GM10266 (cell line): ENCODE measurements around the gene RNASE13.

Experiments used
- DNase-seq: peaks from one replicate; pipeline ENCODE4 v3.0.0; 2012; ENCODE audit errors: extremely low spot score
- TF ChIP-seq, protein P1 (sequence below): IDR thresholded peaks from 2 replicates; pipeline ENCODE4 v1.5.1; 2012; ENCODE audit warnings: mild to moderate bottlenecking, low read depth; ENCODE audit not compliant: control insufficient read depth, insufficient read depth; ENCODE audit errors: missing control alignments

RNASE13 gene

DNA sequence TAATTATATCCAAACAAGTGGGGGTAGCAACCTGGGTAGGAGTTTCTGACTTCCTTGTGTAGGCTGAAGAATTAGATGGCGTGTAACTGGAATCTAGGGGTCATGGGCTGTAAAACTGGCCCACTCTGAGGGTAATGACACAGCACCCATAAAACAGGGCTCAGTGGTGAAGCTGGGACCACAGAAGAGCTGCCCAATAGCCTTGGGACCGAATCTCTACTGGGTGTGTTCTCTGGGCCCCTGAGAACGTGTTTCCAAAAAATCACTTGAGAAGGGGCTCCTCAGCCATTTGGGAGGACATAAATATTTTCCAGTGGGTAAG lies 26.7 kb upstream of the RNASE13 start:
- TF ChIP-seq, protein P1, sequence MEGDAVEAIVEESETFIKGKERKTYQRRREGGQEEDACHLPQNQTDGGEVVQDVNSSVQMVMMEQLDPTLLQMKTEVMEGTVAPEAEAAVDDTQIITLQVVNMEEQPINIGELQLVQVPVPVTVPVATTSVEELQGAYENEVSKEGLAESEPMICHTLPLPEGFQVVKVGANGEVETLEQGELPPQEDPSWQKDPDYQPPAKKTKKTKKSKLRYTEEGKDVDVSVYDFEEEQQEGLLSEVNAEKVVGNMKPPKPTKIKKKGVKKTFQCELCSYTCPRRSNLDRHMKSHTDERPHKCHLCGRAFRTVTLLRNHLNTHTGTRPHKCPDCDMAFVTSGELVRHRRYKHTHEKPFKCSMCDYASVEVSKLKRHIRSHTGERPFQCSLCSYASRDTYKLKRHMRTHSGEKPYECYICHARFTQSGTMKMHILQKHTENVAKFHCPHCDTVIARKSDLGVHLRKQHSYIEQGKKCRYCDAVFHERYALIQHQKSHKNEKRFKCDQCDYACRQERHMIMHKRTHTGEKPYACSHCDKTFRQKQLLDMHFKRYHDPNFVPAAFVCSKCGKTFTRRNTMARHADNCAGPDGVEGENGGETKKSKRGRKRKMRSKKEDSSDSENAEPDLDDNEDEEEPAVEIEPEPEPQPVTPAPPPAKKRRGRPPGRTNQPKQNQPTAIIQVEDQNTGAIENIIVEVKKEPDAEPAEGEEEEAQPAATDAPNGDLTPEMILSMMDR, result no peak
- no peak for DNase-seq

DNA sequence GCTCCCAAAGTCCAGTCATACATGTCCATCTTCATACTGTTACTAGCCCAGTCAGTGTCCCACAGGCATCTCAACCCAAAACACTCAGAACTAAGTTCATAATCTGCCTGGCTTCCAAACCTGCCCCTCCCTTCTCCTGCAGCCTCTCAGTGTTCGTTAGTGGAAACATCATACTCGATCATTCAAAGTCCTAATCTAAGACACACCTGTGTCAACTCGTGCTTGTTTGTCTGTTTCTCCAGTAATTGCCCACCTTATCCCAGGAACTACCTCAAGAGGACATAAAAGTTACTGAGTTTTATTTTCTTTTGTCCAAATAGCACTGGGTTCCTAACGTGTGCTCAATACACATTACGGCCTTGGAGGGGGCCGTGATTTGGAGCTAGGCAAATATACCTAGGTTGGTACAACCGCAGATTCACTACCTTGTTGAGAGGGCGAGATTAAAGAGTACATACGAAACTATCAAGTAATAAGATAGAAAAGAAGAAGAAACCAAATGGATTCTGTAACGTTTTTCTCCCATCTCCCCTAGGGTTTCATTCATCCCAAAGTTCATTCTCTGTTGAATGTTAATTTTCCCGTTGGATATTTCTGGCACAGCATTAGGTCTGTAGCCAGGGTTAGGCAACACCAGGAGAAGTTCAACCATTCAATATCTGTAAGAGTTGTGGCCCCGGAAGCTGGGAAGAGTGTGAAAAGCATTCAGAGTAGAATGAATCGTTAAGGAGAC lies 26.2 kb upstream of the RNASE13 start:
- DNase-seq, result no peak
- TF ChIP-seq, protein P1, result no peak

DNA sequence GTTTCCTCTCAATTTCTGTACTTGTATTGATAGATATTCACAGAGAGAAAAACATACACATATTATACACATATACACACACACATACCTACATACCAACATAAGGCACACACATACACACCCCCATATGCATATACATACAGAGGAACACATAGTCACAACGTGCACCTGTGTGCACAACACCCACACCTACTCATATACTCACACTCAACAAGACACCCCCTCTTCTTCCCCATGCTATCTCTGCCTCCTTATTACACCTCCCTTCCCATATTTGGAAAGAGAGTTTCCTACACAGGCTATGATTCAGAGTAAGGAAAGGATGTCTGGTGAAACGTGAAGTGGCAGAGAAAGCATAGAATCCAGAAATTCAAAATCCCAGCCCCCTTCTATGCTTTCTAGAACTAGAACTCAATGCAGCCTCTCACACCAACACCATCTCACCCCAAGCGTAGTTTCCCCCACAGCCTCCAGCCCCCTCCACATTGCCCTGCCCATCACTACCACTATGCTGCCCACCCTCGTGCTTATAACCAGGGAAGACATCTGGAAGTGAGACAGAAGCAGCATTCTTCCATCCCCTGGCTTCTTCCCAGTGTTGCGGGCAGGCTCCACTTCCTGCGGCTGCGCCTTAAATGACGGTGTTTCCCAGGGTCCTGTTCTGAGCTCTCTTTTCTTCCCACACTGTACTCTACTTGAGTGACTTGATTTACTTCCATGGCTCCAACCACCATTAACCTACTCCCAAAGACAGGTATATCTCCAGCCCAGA lies 25.4 kb upstream of the RNASE13 start:
- DNase-seq, result no peak
- TF ChIP-seq, protein P1, result no peak

DNA sequence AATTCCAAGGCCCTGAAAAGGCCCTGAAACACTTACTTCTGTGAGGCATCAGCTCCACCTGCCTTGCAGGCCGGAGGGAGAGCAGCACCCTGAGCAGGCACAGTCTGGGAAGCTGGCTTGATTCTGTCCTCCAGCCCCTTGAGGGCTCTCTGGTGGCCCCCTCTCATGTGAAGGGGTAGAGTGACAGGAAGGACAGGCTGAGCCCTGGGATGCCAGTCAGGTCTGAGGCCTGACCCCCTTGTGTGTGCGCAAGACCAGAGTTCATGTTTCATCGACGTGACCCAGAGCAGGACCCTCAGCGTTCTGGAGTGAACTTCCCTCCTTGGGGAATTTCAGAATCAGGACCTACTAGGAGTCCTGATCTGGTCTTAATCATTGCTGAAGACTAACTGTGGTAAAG lies 24.3 kb upstream of the RNASE13 start:
- no peak for DNase-seq
- TF ChIP-seq, protein P1, result no peak

DNA sequence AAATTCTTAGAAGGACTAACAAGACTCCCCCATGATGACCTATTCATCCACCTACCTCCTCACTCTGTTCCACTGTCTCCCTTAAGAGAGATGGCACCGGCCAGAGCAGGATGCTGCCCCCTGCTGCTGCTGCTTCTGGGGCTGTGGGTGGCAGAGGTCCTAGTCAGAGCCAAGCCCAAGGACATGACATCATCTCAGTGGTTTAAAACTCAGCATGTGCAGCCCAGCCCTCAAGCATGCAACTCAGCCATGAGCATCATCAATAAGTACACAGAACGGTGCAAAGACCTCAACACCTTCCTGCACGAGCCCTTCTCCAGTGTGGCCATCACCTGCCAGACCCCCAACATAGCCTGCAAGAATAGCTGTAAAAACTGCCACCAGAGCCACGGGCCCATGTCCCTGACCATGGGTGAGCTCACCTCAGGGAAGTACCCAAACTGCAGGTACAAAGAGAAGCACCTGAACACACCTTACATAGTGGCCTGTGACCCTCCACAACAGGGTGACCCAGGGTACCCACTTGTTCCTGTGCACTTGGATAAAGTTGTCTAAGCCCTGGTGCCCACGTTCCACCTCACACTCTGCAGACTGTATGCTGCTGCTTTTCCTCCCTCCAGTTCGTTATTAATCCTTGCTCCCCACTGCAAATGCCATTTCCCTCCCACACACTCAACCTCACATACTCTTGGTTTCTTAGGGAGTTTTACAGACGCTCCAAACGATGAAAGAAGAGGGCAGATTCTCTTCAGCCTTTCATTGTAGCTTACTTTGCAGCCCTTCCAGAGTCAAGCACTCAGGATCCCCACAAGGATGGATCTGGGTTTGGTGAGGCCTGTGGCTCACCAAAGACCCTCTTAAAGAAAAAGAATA lies 23.4 kb upstream of the RNASE13 start, which contains the start of gene RNASE8:
TSS of gene RNASE8 (plus strand) at position 20 of the 873 bp plus-strand sequence. CDS start at position 91, 71 bp downstream.
- TF ChIP-seq, protein P1, result no peak
- no peak for DNase-seq

DNA sequence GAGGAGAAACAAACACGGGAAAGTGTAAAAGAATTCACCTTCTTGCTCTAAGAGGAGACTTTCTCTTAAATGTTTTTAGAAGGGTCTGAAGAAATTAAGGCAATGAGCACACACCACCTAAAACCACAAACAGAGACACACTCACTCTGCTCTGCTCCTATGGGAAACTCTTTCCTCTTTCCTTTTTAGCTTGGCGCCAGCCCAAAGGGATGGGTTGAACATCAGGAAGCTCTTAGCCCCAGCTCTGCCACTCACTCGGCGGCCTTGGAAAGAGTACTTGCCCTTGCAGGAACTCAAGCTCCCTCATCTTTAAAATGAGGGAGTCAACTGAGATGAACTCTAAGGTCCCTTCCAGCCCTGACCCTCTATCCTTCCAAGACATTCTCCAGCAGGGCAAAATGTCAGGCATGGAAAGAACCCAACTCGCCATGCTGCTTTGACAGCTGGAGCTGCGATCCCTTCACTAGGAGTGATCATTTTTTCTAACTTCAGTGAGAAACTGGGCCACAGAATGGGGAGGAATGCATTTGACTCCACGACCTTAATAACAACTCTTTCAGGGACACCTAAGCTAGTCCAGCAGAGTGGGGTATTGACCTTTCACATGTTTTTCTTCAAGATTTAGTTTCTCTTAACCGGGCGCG lies 22.0 kb upstream of the RNASE13 start:
- DNase-seq, result no peak
- TF ChIP-seq, protein P1, result no peak
